Skeletal muscle cell (primary cell): ENCODE results near the gene GNL2.
"Not testable (repeated sequence)": the region's sequence is repeated elsewhere in the genome, so short reads cannot be mapped to it uniquely, and the experiment has no call there.

Source experiments
- DNase-seq: peaks from one replicate; pipeline ENCODE4 v3.0.0-alpha.2; 2010; ENCODE audit warnings: low read depth
- H3K4me3 ChIP-seq: 2 replicates; pipeline ENCODE4 v1.5.1; 2011; ENCODE audit warnings: low read depth, mild to moderate bottlenecking, control low read depth, low read length, moderate library complexity

The GNL2 gene

GRCh38 chr1:37609994-37610393, 14.3 kb upstream of the GNL2 start:
- no peak for DNase-seq
- no peak overlapping the region for H3K4me3 ChIP-seq

- DNase-seq = no peak
Observed at GRCh38 chr1:37609002-37609401, 13.3 kb upstream of the GNL2 start.

GRCh38 chr1:37606481-37607263, 10.9 kb upstream of the GNL2 start:
- no peak overlapping the region for H3K4me3 ChIP-seq
- no peak for DNase-seq

More at GRCh38 chr1:37609002-37609401, 13.3 kb upstream of the GNL2 start:
- no peak overlapping the region for H3K4me3 ChIP-seq

- H3K4me3 ChIP-seq = no peak overlapping the region
- no peak for DNase-seq
Observed at GRCh38 chr1:37605806-37606474, 10.2 kb upstream of the GNL2 start.

GRCh38 chr1:37605061-37605650, 9.4 kb upstream of the GNL2 start:
- no peak for DNase-seq
- no peak overlapping the region for H3K4me3 ChIP-seq

- no peak overlapping the region for H3K4me3 ChIP-seq
- DNase-seq = no peak
Observed at GRCh38 chr1:37602750-37603694, 7.3 kb upstream of the GNL2 start.

- DNase-seq = no peak
- no peak overlapping the region for H3K4me3 ChIP-seq
Observed at GRCh38 chr1:37601441-37601840, 5.7 kb upstream of the GNL2 start.

- no peak for DNase-seq
- H3K4me3 ChIP-seq = no peak overlapping the region
Observed at GRCh38 chr1:37599940-37600339, 4.2 kb upstream of the GNL2 start.

GRCh38 chr1:37596182-37596667, 488 bp upstream of the GNL2 start:
- no peak for DNase-seq
- H3K4me3 ChIP-seq = peak overlapping the region; percentile 89

- no peak overlapping the region for H3K4me3 ChIP-seq
- no peak for DNase-seq
Observed at GRCh38 chr1:37593726-37594125, 2.0 kb downstream of the GNL2 start.

GRCh38 chr1:37588939-37589338, 6.8 kb downstream of the GNL2 start:
- H3K4me3 ChIP-seq = no peak overlapping the region
- no peak for DNase-seq

GRCh38 chr1:37584544-37584943, 11.2 kb downstream of the GNL2 start:
- DNase-seq, H3K4me3 ChIP-seq: not testable (repeated sequence)

GRCh38 chr1:37575692-37576091, 20.0 kb downstream of the GNL2 start:
- no peak overlapping the region for H3K4me3 ChIP-seq
- DNase-seq = no peak

GRCh38 chr1:37574834-37575480, 20.8 kb downstream of the GNL2 start:
- H3K4me3 ChIP-seq = no peak overlapping the region
- peak; percentile 43 for DNase-seq

GRCh38 chr1:37570528-37571334, 25.0 kb downstream of the GNL2 start:
- H3K4me3 ChIP-seq = no peak overlapping the region
- no peak for DNase-seq

GRCh38 chr1:37567023-37567422, 28.7 kb downstream of the GNL2 start:
- DNase-seq = no peak
- H3K4me3 ChIP-seq = no peak overlapping the region

GRCh38 chr1:37564892-37565291, 30.8 kb downstream of the GNL2 start:
- H3K4me3 ChIP-seq = no peak overlapping the region
- DNase-seq = no peak

- H3K4me3 ChIP-seq = no peak overlapping the region
- DNase-seq = no peak
Observed at GRCh38 chr1:37562984-37563383, 32.8 kb downstream of the GNL2 start.
